A375 (cell line): ENCODE measurements around the gene SPDYC. TPM values are rescaled to one million over a fixed set of nuclear protein-coding genes. Genes with fewer than 3 reads are reported as not detected.

Source experiments
- small RNA-seq: library from RNA; depleted of rRNA; stranded (forward); fragments of <200 nt; gene quantifications from one replicate; pipeline ENCODE3, GENCODE V24; 2014
- total RNA-seq: library from RNA; depleted of rRNA; stranded (reverse); fragments of >200 nt; shearing (Covaris generic); gene quantifications from 2 replicates; pipeline ENCODE4 v1.2.3, GENCODE V29; 2014; rRNA removed

The SPDYC gene
- not detected in 2 replicates for total RNA-seq

GRCh38 chr11:65170058-65170534 lies at the start of gene SPDYC:
SPDYC (plus strand) TSS chr11:65170233; CDS start chr11:65171358, 1,125 bp downstream.

GRCh38 chr11:65121865-65122696 lies 48.0 kb upstream of the SPDYC start, which contains the start of the genes FAU and MRPL49:
FAU (minus strand) TSS chr11:65122134; CDS start chr11:65121813, 321 bp downstream.
MRPL49 (plus strand) TSS chr11:65122321; CDS start chr11:65122347, 26 bp downstream.

GRCh38 chr11:65134240-65134951 lies 35.6 kb upstream of the SPDYC start, which contains the start of gene SYVN1:
SYVN1 (minus strand) TSS chr11:65134519; CDS start chr11:65133601, 918 bp downstream.

GRCh38 chr11:65181569-65182257 lies 11.7 kb downstream of the SPDYC start, which contains the start of gene CAPN1:
CAPN1 (plus strand) TSS chr11:65181928; CDS start chr11:65182702, 774 bp downstream.

Small RNA genes lying within 50 kb of the gene (small RNA-seq; reads per million reads assigned to genes)
- not detected for gene HIGD1AP10
- not detected for gene PDCL2P2
- 19.7 reads per million, percentile 92 among the genes with 10 or more reads in this experiment for gene RNU2-23P

Other genes with a start within 250 kb of the SPDYC start
- 10.2 and 10.6 TPM in 2 replicates for gene PPP2R5B, start 245.5 kb upstream of the SPDYC start, total RNA-seq
- gene GPHA2, start 234.3 kb upstream of the SPDYC start, total RNA-seq: not detected in 2 replicates
- not detected in 2 replicates for gene MAJIN, start 198.1 kb upstream of the SPDYC start, total RNA-seq
- gene BATF2, start 173.3 kb upstream of the SPDYC start, total RNA-seq: 1.3 TPM in 2 replicates
- 235 and 274 TPM in 2 replicates for gene ARL2, start 156.1 kb upstream of the SPDYC start, total RNA-seq
- 16.9 and 18.6 TPM in 2 replicates for gene SNX15, start 142.8 kb upstream of the SPDYC start, total RNA-seq
- gene SAC3D1, start 129.0 kb upstream of the SPDYC start, total RNA-seq: 21.5 and 22.5 TPM in 2 replicates
- not detected in 2 replicates for gene NAALADL1, start 111.7 kb upstream of the SPDYC start, total RNA-seq
- gene CDCA5, start 86.2 kb upstream of the SPDYC start, total RNA-seq: 56.8 and 61.9 TPM in 2 replicates
- 58.4 and 65.3 TPM in 2 replicates for gene ZFPL1, start 86.0 kb upstream of the SPDYC start, total RNA-seq
- gene VPS51, start 74.0 kb upstream of the SPDYC start, total RNA-seq: 184 and 252 TPM in 2 replicates
- gene TM7SF2, start 58.4 kb upstream of the SPDYC start, total RNA-seq: 13.3 and 20.5 TPM in 2 replicates
- 42.7 and 50.7 TPM in 2 replicates for gene ZNHIT2, start 52.5 kb upstream of the SPDYC start, total RNA-seq
- gene FAU, start 48.1 kb upstream of the SPDYC start, total RNA-seq: 892 and 982 TPM in 2 replicates
- 96.8 and 105 TPM in 2 replicates for gene MRPL49, start 47.9 kb upstream of the SPDYC start, total RNA-seq
- 11.6 and 14.1 TPM in 2 replicates for gene SYVN1, start 35.7 kb upstream of the SPDYC start, total RNA-seq
- 65.5 and 67.5 TPM in 2 replicates for gene CAPN1, start 11.7 kb downstream of the SPDYC start, total RNA-seq
- gene POLA2, start 91.7 kb downstream of the SPDYC start, total RNA-seq: 22.3 and 24.3 TPM in 2 replicates
- gene CDC42EP2, start 144.6 kb downstream of the SPDYC start, total RNA-seq: 12.6 and 14.5 TPM in 2 replicates
- 47.7 and 62.2 TPM in 2 replicates for gene DPF2, start 163.6 kb downstream of the SPDYC start, total RNA-seq
- gene TIGD3, start 184.5 kb downstream of the SPDYC start, total RNA-seq: 1.2 and 1.4 TPM in 2 replicates
- gene SLC25A45, start 212.4 kb downstream of the SPDYC start, total RNA-seq: 14.1 and 15.8 TPM in 2 replicates
- 76.8 and 79.3 TPM in 2 replicates for gene FRMD8, start 216.4 kb downstream of the SPDYC start, total RNA-seq